Neuronal stem cell (in vitro differentiated cells): ENCODE results near the gene CKLF.
A peak's percentile ranks its signal among the peaks of the same experiment; 100 is the strongest.

Experiments
- DNase-seq: peaks from one replicate; pipeline ENCODE4 v3.0.0-alpha.2; 2013; ENCODE audit warnings: low spot score
- H2AFZ ChIP-seq: one replicate; pipeline ENCODE4 v1.6.1; 2013; ENCODE audit warnings: mild to moderate bottlenecking, low read length, inconsistent platforms
- H2AK5ac ChIP-seq: 2 replicates; pipeline ENCODE4 v1.6.1; 2013; ENCODE audit warnings: low read depth, mild to moderate bottlenecking, inconsistent platforms, low read length, moderate library complexity, mixed read lengths
- H2BK120ac ChIP-seq: 2 replicates; pipeline ENCODE4 v1.6.1; 2013; ENCODE audit warnings: low read depth, mild to moderate bottlenecking, inconsistent platforms, low read length, moderate library complexity, mixed read lengths
- H2BK12ac ChIP-seq: one replicate; pipeline ENCODE4 v1.6.1; 2013; ENCODE audit warnings: low read length, inconsistent platforms
- H2BK15ac ChIP-seq: 2 replicates; pipeline ENCODE4 v1.6.1; 2013; ENCODE audit warnings: mild to moderate bottlenecking, low read length, inconsistent platforms, mixed read lengths
- H2BK5ac ChIP-seq: one replicate; pipeline ENCODE4 v1.6.1; 2013; ENCODE audit warnings: inconsistent platforms, mild to moderate bottlenecking, low read length, moderate library complexity
- H3K14ac ChIP-seq: one replicate; pipeline ENCODE4 v1.6.1; 2013; ENCODE audit warnings: low read length, inconsistent platforms
- H3K18ac ChIP-seq: 2 replicates; pipeline ENCODE4 v1.6.1; 2013; ENCODE audit warnings: low read length, inconsistent platforms
- H3K23ac ChIP-seq: 2 replicates; pipeline ENCODE4 v1.6.1; 2013; ENCODE audit warnings: low read depth, mild to moderate bottlenecking, mixed read lengths, low read length, inconsistent platforms; ENCODE audit not compliant: poor library complexity
- H3K27ac ChIP-seq: replicated peaks from 3 replicates; pipeline ENCODE4 v1.5.1; 2013; ENCODE audit warnings: low read length, inconsistent platforms
- H3K27me3 ChIP-seq, 3 experiments: 2 replicates each; pipeline ENCODE4 v1.6.1; 2013; ENCODE audit warnings: low read length in 3 of 3, mild to moderate bottlenecking in 2 of 3, inconsistent platforms in 1 of 3, low read depth in 1 of 3, mixed read lengths in 1 of 3, moderate library complexity in 1 of 3; ENCODE audit not compliant: control insufficient read depth in 3 of 3, insufficient read depth in 3 of 3
- H3K36me3 ChIP-seq, 2 donors: replicated peaks in 1 of 2; 2 replicates each; pipeline ENCODE4 v1.6.1; 2013; ENCODE audit warnings: low read length in 2 of 2; ENCODE audit not compliant: control insufficient read depth in 2 of 2, insufficient read depth in 2 of 2
- H3K4ac ChIP-seq: 2 replicates; pipeline ENCODE4 v1.6.1; 2013; ENCODE audit warnings: inconsistent platforms, mild to moderate bottlenecking, low read length, moderate library complexity
- H3K4me1 ChIP-seq, 2 donors: 1 replicate in 1 of 2; 2 replicates in 1 of 2; pipeline ENCODE4 v1.6.1; 2013; ENCODE audit warnings: low read length in 2 of 2, low read depth in 1 of 2; ENCODE audit not compliant: control insufficient read depth in 2 of 2, insufficient read depth in 1 of 2
- H3K4me2 ChIP-seq: one replicate; pipeline ENCODE4 v1.6.1; 2013; ENCODE audit warnings: mild to moderate bottlenecking, low read length, inconsistent platforms; ENCODE audit not compliant: insufficient read depth, poor library complexity, severe bottlenecking
- H3K4me3 ChIP-seq, 2 donors: 2 replicates each; pipeline ENCODE4 v1.5.1; 2013; ENCODE audit warnings: low read length in 2 of 2, mild to moderate bottlenecking in 2 of 2, inconsistent platforms in 1 of 2, moderate library complexity in 1 of 2
- H3K79me1 ChIP-seq: one replicate; pipeline ENCODE4 v1.6.1; 2013; ENCODE audit warnings: low read depth, mild to moderate bottlenecking, inconsistent platforms, low read length, moderate library complexity
- H3K9ac ChIP-seq: one replicate; pipeline ENCODE4 v1.6.1; 2013; ENCODE audit warnings: mild to moderate bottlenecking, low read depth, low read length, inconsistent platforms; ENCODE audit not compliant: poor library complexity
- H3K9me3 ChIP-seq, 2 donors: replicated peaks in 1 of 2; 2 replicates each; pipeline versions ENCODE3 to v1.6.1; 2013; ENCODE audit warnings: low read length in 2 of 2, mild to moderate bottlenecking in 2 of 2, inconsistent platforms in 1 of 2, low read depth in 1 of 2, mixed read lengths in 1 of 2, moderate library complexity in 1 of 2; ENCODE audit not compliant: control insufficient read depth in 2 of 2, insufficient read depth in 1 of 2
- H4K8ac ChIP-seq: one replicate; pipeline ENCODE4 v1.6.1; 2013; ENCODE audit warnings: low read depth, mild to moderate bottlenecking, inconsistent platforms, low read length, moderate library complexity
- H4K91ac ChIP-seq: one replicate; pipeline ENCODE4 v1.6.1; 2013; ENCODE audit warnings: low read length, low read depth, mild to moderate bottlenecking, inconsistent platforms; ENCODE audit not compliant: poor library complexity
- WGBS, 2 donors: extraction: QIAGEN DNeasy Blood & Tissue Kit; methylation state at CpG; one replicate each; pipeline ENCODE4 v1.1.7; 2013; ENCODE audit warnings: missing lambda C conversion rate in 2 of 2, mixed read lengths in 1 of 2; ENCODE audit not compliant: insufficient read length in 2 of 2, insufficient replicate concordance in 1 of 2; ENCODE audit errors: extremely low coverage in 2 of 2; 5-methylcytosine and 5-hydroxymethylcytosine counted together

CKLF gene

GRCh38 chr16:66581246-66581952 is 29.0 kb downstream of the CKLF start:
- H3K18ac ChIP-seq: no peak overlapping the region
- H3K23ac ChIP-seq: no peak overlapping the region
- H3K9me3 ChIP-seq: no peaks in the 10 kb centered on the region
- H3K4me2 ChIP-seq: no peak overlapping the region
- no peak overlapping the region for H4K8ac ChIP-seq
- no peak overlapping the region for H4K91ac ChIP-seq
- no peak overlapping the region for H3K9ac ChIP-seq
- H3K4ac ChIP-seq: no peak overlapping the region
- H2AFZ ChIP-seq: peak overlapping the region; percentile 62
- H3K14ac ChIP-seq: no peak overlapping the region
- H2BK15ac ChIP-seq: no peak overlapping the region
- no peaks in the 10 kb centered on the region for H3K79me1 ChIP-seq
- DNase-seq: no peak
- H2BK12ac ChIP-seq: no peak overlapping the region
- H3K27ac ChIP-seq: no peak overlapping the region
- no peak overlapping the region for H2BK120ac ChIP-seq
- H2AK5ac ChIP-seq: no peak overlapping the region
- WGBS, 2 donors: no CpG with 5 or more reads among the region's 3 CpGs
- H3K27me3 ChIP-seq: peaks cover 0 to 18% (median 12%) of the 10 kb centered on the region in 3 experiments
- no peaks in the 10 kb centered on the region for H3K36me3 ChIP-seq
- H3K4me3 ChIP-seq: no peak overlapping the region
- H2BK5ac ChIP-seq: no peak overlapping the region
- H3K4me1 ChIP-seq: peaks cover 13% of the 10 kb centered on the region in 2 donors

GRCh38 chr16:66585481-66586239 is 33.3 kb downstream of the CKLF start:
- Histone ChIP-seq H3K4me3 (no peak overlapping the region), H3K36me3 (peaks cover 0 to 2% of the 10 kb centered on the region in 2 donors), H3K27ac (no peak overlapping the region), H3K4me2 (no peak overlapping the region), H3K4me1 (peaks cover 8 to 10% of the 10 kb centered on the region in 2 donors), H2AK5ac (no peak overlapping the region), H3K27me3 (no peaks in the 10 kb centered on the region), H3K79me1 (no peaks in the 10 kb centered on the region), H2BK120ac (no peak overlapping the region), H3K4ac (no peak overlapping the region), H4K91ac (no peak overlapping the region), H3K9me3 (no peaks in the 10 kb centered on the region), H3K23ac (no peak overlapping the region), H2AFZ (peak overlapping the region; percentile 48), H3K18ac (peak overlapping the region; percentile 80), H2BK12ac (no peak overlapping the region), H2BK15ac (peak overlapping the region; percentile 6), H2BK5ac (no peak overlapping the region), H3K9ac (peak overlapping the region; percentile 24), H4K8ac (no peak overlapping the region), H3K14ac (no peak overlapping the region)
- WGBS, 2 donors: no CpG with 5 or more reads among the region's 10 CpGs
- DNase-seq: no peak

GRCh38 chr16:66587881-66588600 is 35.7 kb downstream of the CKLF start:
- Histone ChIP-seq H3K27me3 (no peaks in the 10 kb centered on the region), H2AK5ac (no peak overlapping the region), H2AFZ (no peak overlapping the region), H3K9ac (no peak overlapping the region), H4K91ac (no peak overlapping the region), H3K79me1 (no peaks in the 10 kb centered on the region), H2BK5ac (no peak overlapping the region), H3K18ac (no peak overlapping the region), H3K4me1 (no peaks in the 10 kb centered on the region), H3K23ac (no peak overlapping the region), H3K4ac (no peak overlapping the region), H3K36me3 (peaks cover 0 to 2% of the 10 kb centered on the region in 2 donors), H3K9me3 (no peaks in the 10 kb centered on the region), H3K27ac (no peak overlapping the region), H4K8ac (no peak overlapping the region), H2BK12ac (no peak overlapping the region), H3K14ac (no peak overlapping the region), H2BK15ac (no peak overlapping the region), H2BK120ac (no peak overlapping the region), H3K4me3 (no peak overlapping the region), H3K4me2 (no peak overlapping the region)
- no peak for DNase-seq
- no CpG with 5 or more reads among the region's 7 CpGs for WGBS, 2 donors
